GM06990 (cell line): ENCODE data around the gene PBX1.

ENCODE experiments used
- DNase-seq: peaks from one replicate; pipeline ENCODE4 v3.0.0-alpha.2; 2011; ENCODE audit not compliant: insufficient read length; ENCODE audit errors: extremely low read depth
- H3K27me3 ChIP-seq: replicated peaks from 2 replicates; pipeline ENCODE4 v1.6.0; 2011; ENCODE audit warnings: low read length; ENCODE audit not compliant: control insufficient read depth, insufficient read depth
- H3K36me3 ChIP-seq: 2 replicates; pipeline ENCODE4 v1.5.1; 2011; ENCODE audit warnings: low read length; ENCODE audit not compliant: control insufficient read depth, insufficient read depth
- H3K4me3 ChIP-seq: replicated peaks from 2 replicates; pipeline ENCODE4 v1.5.1; 2011; ENCODE audit warnings: low read depth, mild to moderate bottlenecking, control low read depth, low read length
- CTCF ChIP-seq: IDR thresholded peaks from 2 replicates; pipeline ENCODE4 v1.5.1; 2011; ENCODE audit warnings: low read length, control low read depth, mild to moderate bottlenecking, inconsistent platforms; ENCODE audit not compliant: insufficient read depth, poor library complexity, severe bottlenecking

PBX1 gene

DNA sequence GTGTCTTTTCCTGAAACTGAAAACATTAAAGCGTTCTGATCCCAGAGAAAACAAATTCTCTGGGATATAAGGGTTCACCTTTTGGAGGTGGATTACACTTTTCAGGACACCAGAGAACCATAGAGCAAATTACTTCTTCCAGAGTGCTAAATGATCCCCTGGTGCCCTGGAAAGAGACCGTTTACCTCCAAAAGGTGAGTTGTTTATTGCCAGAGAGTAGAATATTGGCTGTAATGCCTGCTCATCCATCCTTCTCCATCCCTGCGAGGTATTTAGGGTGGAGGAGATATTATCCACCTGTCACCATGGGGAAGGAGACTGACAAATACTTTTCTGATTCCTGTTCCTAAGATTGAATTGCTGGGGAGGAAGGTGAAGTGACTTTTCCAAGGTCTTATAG lies 30.4 kb downstream of the PBX1 start:
- TF ChIP-seq CTCF = no peak
- no peak for DNase-seq
- H3K36me3 ChIP-seq = no peaks in the 10 kb centered on the region
- no peak overlapping the region for H3K4me3 ChIP-seq
- H3K27me3 ChIP-seq = no peaks in the 10 kb centered on the region

DNA sequence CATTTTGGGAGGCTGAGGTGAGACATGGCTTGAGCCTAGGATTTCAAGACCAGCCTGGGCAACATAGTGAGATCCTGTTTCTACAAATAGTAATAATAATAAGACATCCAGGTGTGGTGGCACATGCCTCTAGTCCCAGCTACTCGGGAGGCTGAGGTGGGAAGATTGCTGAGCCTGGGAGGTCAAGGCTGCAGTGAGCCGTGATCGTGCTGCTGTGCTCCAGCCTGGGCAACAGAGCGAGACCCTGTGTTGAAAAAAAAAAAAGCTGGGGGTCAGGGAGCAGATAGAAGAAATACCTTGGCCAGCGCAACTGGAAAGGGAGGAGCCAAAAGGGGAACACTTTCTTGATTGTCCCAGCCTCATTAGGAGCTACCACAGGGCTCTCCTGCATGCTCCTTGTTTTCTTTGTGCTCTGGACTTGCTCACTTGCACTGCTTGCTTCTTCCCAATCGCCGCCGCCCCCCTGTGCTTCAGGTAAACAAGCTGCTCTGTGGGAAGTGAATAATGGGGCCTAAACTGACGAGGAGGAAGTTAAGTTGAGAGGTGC lies 31.1 kb downstream of the PBX1 start:
- no peaks in the 10 kb centered on the region for H3K36me3 ChIP-seq
- no peak overlapping the region for H3K4me3 ChIP-seq
- TF ChIP-seq CTCF = no peak
- H3K27me3 ChIP-seq = no peaks in the 10 kb centered on the region
- no peak for DNase-seq

- TF ChIP-seq CTCF = no peak
- no peak overlapping the region for H3K4me3 ChIP-seq
- DNase-seq = no peak
Measured at GRCh38 chr1:164590592-164590991, 31.6 kb downstream of the PBX1 start.

DNA sequence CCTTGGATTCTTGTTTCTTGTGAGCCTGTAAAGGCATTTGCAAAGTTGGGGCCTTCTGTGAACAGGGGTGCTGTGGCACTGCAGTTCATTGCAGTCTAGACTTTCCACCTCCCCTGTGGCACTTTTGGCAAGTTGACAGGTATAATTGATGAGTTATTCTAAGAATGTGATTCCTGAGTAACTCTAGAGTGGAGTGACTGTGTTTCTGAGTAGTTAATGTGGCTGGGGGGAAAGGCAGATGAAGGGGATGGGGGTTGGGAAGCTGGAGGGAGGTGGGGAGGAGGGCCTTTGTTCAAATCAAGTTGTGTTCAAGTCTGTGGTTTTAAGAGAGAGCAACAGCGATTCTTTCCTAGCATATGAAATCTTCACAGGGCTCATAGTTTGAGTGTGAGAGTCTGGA lies 32.9 kb downstream of the PBX1 start:
- H3K4me3 ChIP-seq = no peak overlapping the region
- no peak for TF ChIP-seq CTCF
- no peak for DNase-seq

More at GRCh38 chr1:164590592-164590991, 31.6 kb downstream of the PBX1 start:
- Histone ChIP-seq H3K27me3 (no peaks in the 10 kb centered on the region), H3K36me3 (no peaks in the 10 kb centered on the region)

GRCh38 chr1:164592634-164593033 lies 33.6 kb downstream of the PBX1 start:
- Histone ChIP-seq H3K27me3 (no peaks in the 10 kb centered on the region), H3K36me3 (no peaks in the 10 kb centered on the region), H3K4me3 (no peak overlapping the region)
- no peak for TF ChIP-seq CTCF
- no peak for DNase-seq

More for the DNA sequence above, 32.9 kb downstream of the PBX1 start:
- H3K36me3 ChIP-seq = no peaks in the 10 kb centered on the region
- H3K27me3 ChIP-seq = no peaks in the 10 kb centered on the region

- H3K36me3 ChIP-seq = no peaks in the 10 kb centered on the region
- no peak for DNase-seq
- no peaks in the 10 kb centered on the region for H3K27me3 ChIP-seq
- no peak for TF ChIP-seq CTCF
- H3K4me3 ChIP-seq = no peak overlapping the region
Measured at GRCh38 chr1:164595212-164595611, 36.2 kb downstream of the PBX1 start.
